Tibial nerve (tissue), 4 donors: ENCODE results near the gene SEC24D. TPM values are rescaled to one million over a fixed set of nuclear protein-coding genes. Genes with fewer than 3 reads are reported as not detected.

Source experiments
- DNase-seq, 2 donors: peaks; one replicate each; pipeline ENCODE4 v3.0.0-alpha.2; 2019; ENCODE audit warnings: low spot score in 2 of 2
- H3K27ac ChIP-seq, 4 donors: fragments of 200-600 bp; sonication (generic) in 3 of 4; one replicate each; pipeline ENCODE4 v1.5.1; 2017 to 2019; ENCODE audit warnings: mild to moderate bottlenecking in 1 of 4
- H3K27me3 ChIP-seq, 2 donors: fragments of 200-600 bp; sonication (generic) in 1 of 2; one replicate each; pipeline versions ENCODE4 v1.5.1 to v1.6.0; 2017 to 2019
- H3K36me3 ChIP-seq, 3 donors: fragments of 200-600 bp; sonication (generic); one replicate each; pipeline ENCODE4 v1.5.1; 2018 to 2019
- H3K4me1 ChIP-seq, 4 donors: fragments of 200-600 bp; sonication (generic) in 3 of 4; one replicate each; pipeline ENCODE4 v1.5.1; 2017 to 2019
- H3K4me3 ChIP-seq, 4 donors: fragments of 200-600 bp; sonication (generic) in 3 of 4; one replicate each; pipeline ENCODE4 v1.5.1; 2017 to 2019; ENCODE audit warnings: mild to moderate bottlenecking in 1 of 4, moderate library complexity in 1 of 4
- H3K9me3 ChIP-seq, 4 donors: fragments of 200-600 bp; sonication (generic) in 3 of 4; one replicate each; pipeline ENCODE4 v1.5.1; 2017 to 2019
- EP300 ChIP-seq, 2 donors: sonication (generic); formaldehyde crosslinking; IDR thresholded peaks; one replicate each; pipeline ENCODE4 v1.6.1; 2017; ENCODE audit warnings: antibody characterized with exemption in 2 of 2, mild to moderate bottlenecking in 1 of 2
- POLR2A ChIP-seq, 2 donors: fragments of 450-650 bp; IDR thresholded peaks; one replicate each; pipeline ENCODE4 v1.6.1; 2017; ENCODE audit warnings: antibody characterized with exemption in 2 of 2, mild to moderate bottlenecking in 2 of 2, moderate library complexity in 2 of 2
- WGBS, 2 donors: methylation state at CpG; one replicate each; pipeline ENCODE4 v1.1.5; 2018; 5-methylcytosine and 5-hydroxymethylcytosine counted together
- total RNA-seq, 4 donors: library from RNA; depleted of rRNA; stranded (reverse); fragments of >200 nt; gene quantifications; one replicate each; pipeline ENCODE4 v1.1.0, GENCODE V29; 2016
- TF ChIP-seq, protein P1 (sequence below), 5 experiments: fragments of 200-600 bp in 3 of 5; fragments of 450-650 bp in 2 of 5; sonication (generic) in 3 of 5; IDR thresholded peaks; one replicate each; pipeline ENCODE4 v1.5.1; 2016 to 2019; ENCODE audit warnings: antibody characterized with exemption in 5 of 5, mild to moderate bottlenecking in 3 of 5, moderate library complexity in 2 of 5

SEC24D gene
- total RNA-seq, 4 donors from 2014 or later: 24.0 to 54.6 (median 34.0) TPM

DNA sequence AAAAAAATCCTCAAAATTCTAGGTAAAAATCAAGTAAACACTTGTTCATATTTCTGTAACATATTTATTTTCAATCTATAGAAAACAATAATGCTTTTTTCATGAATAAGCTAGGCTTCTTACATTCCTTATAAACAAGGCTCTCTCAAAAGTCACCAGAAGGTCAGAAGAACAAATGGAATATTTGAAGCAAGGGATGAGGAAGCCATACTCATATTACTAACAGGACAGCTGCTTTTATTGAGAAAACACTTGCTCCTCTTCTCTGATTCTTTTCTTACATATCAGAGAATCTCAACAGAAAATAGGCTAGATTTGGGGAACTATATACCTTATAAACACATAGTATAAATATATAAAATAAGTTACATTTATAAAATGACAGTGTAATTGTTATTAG lies 82.8 kb downstream of the SEC24D start:
- peaks cover 3 to 83% (median 13%) of the 10 kb centered on the region in 4 donors for H3K4me1 ChIP-seq
- no peaks in the 10 kb centered on the region for H3K9me3 ChIP-seq
- no peak for DNase-seq
- H3K36me3 ChIP-seq: peaks cover 0 to 7% (median 0%) of the 10 kb centered on the region in 3 donors
- peak overlapping the region in 3 of 4 donors; percentile 24 to 83 (median 56) for H3K27ac ChIP-seq
- no peak overlapping the region for H3K4me3 ChIP-seq
- no peaks in the 10 kb centered on the region for H3K27me3 ChIP-seq
- no peak for TF ChIP-seq POLR2A (IDR thresholded peaks at IDR 0.05)
- TF ChIP-seq EP300 (IDR thresholded peaks at IDR 0.05): no peak
- TF ChIP-seq, protein P1, sequence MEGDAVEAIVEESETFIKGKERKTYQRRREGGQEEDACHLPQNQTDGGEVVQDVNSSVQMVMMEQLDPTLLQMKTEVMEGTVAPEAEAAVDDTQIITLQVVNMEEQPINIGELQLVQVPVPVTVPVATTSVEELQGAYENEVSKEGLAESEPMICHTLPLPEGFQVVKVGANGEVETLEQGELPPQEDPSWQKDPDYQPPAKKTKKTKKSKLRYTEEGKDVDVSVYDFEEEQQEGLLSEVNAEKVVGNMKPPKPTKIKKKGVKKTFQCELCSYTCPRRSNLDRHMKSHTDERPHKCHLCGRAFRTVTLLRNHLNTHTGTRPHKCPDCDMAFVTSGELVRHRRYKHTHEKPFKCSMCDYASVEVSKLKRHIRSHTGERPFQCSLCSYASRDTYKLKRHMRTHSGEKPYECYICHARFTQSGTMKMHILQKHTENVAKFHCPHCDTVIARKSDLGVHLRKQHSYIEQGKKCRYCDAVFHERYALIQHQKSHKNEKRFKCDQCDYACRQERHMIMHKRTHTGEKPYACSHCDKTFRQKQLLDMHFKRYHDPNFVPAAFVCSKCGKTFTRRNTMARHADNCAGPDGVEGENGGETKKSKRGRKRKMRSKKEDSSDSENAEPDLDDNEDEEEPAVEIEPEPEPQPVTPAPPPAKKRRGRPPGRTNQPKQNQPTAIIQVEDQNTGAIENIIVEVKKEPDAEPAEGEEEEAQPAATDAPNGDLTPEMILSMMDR (IDR thresholded peaks at IDR 0.05): no peak

DNA sequence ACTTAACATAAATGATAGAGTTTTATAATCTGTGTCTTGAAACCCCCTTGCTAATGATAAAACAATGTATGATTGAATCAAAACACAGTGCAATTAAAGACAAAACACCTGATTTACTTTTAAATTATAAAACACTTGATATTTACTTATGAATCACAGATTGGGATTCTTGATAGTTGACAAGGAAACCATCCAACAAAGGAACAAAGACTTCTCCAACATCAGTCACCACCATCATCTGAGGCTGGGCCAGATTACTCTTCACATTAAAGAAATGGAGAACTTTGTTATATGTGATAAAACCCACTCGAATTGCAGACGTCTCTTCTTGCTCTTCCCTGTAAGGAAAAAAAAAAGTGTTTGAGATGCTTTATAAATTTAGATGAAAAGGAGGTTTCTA lies 83.4 kb downstream of the SEC24D start:
- Histone ChIP-seq H3K4me3 (no peak overlapping the region), H3K4me1 (peaks cover 3 to 78% (median 13%) of the 10 kb centered on the region in 4 donors), H3K27me3 (no peaks in the 10 kb centered on the region), H3K36me3 (peaks cover 0 to 7% (median 0%) of the 10 kb centered on the region in 3 donors), H3K9me3 (no peaks in the 10 kb centered on the region), H3K27ac (peak overlapping the region in 3 of 4 donors; percentile 4 to 83 (median 56))
- WGBS, 2 donors: 63 to 64% methylated on average over 2 of the region's 2 CpGs
- TF ChIP-seq POLR2A (IDR thresholded peaks at IDR 0.05): no peak
- TF ChIP-seq, protein P1 (IDR thresholded peaks at IDR 0.05): no peak
- no peak for TF ChIP-seq EP300 (IDR thresholded peaks at IDR 0.05)
- no peak for DNase-seq

DNA sequence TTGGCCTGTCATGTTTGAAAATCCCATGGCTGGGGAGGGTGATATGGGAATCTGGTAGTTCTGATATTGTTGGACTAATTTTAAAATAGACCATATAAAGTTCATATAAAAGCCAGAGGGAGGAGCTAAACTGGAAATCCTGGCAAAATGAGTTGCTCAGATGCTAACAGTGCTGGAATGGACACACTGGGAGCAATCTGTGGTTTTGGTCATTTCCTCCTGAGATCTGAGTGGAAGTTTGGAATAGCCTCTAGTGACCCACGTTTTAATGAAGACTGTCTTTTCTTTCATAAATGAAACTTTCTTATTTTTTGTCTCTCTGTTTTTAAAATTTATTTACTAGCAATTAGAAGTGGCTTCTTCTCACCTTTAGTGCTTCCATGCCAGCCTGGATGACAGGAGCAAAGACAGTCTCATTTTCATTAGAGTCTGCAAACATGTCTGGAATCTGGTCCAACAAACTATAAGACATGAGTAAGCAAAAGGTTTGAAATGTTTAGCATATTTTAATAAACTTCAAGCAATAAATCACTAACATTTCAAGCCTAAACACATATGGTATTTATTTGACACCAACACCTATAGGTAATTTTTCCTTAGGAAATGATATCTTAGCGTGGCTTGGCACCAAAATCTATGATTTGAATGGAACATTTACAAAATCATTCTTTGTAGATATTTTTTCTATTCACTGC lies 84.2 kb downstream of the SEC24D start:
- DNase-seq: no peak
- H3K4me1 ChIP-seq: peaks cover 3 to 73% (median 13%) of the 10 kb centered on the region in 4 donors
- H3K27me3 ChIP-seq: no peaks in the 10 kb centered on the region
- H3K27ac ChIP-seq: peak overlapping the region; percentile 4 to 83 (median 52)
- no peak overlapping the region for H3K4me3 ChIP-seq
- TF ChIP-seq, protein P1 (IDR thresholded peaks at IDR 0.05): no peak
- no peak for TF ChIP-seq POLR2A (IDR thresholded peaks at IDR 0.05)
- TF ChIP-seq EP300 (IDR thresholded peaks at IDR 0.05): peak in 1 of 2 donors; percentile 41
- peaks cover 0 to 1% (median 0%) of the 10 kb centered on the region in 3 donors for H3K36me3 ChIP-seq
- no peaks in the 10 kb centered on the region for H3K9me3 ChIP-seq
- 56 to 68% methylated on average over 2 of the region's 2 CpGs for WGBS, 2 donors

DNA sequence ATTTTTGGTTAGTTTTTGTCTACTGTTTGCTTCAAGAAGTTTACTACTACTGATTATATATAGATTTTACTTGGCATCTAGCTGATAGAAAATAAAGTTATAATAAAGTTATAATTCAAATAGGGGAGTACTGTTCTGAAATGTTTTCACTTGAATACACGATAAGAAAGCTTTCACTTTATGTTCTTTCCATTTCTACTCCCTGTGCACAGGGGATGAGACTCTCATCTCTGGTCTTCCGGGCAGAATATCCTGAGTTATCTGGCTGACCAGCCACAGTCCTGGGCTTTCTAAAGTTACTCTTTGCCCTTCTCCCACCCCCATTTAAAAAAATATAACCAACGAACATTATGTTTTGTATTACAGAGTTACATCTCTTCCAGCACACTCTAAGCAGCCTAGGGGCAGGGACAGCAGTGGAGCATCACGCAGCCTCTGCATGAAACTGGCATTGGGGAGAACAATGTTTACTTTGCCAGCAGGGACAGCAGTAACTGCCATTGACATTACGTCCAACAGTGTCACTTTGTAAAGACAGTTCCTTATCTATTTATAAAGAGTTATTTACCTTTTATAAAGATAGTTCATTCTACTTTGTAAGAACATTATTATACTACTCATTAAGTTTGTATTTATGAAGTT lies 86.5 kb downstream of the SEC24D start:
- H3K4me3 ChIP-seq: peak overlapping the region in 2 of 4 donors; percentile 16 to 31
- H3K27me3 ChIP-seq: no peaks in the 10 kb centered on the region
- H3K27ac ChIP-seq: peak overlapping the region; percentile 46 to 83 (median 64)
- H3K9me3 ChIP-seq: no peaks in the 10 kb centered on the region
- peaks cover 0 to 5% (median 0%) of the 10 kb centered on the region in 3 donors for H3K36me3 ChIP-seq
- TF ChIP-seq POLR2A (IDR thresholded peaks at IDR 0.05) (no peak), EP300 (IDR thresholded peaks at IDR 0.05) (no peak)
- TF ChIP-seq, protein P1 (IDR thresholded peaks at IDR 0.05): no peak
- H3K4me1 ChIP-seq: peaks cover 3 to 64% (median 11%) of the 10 kb centered on the region in 4 donors
- WGBS, 2 donors: 41 to 43% methylated on average over 5 of the region's 5 CpGs
- no peak for DNase-seq
